ENCODE measurements around the gene ERBB4.
"Not testable (repeated sequence)": the region's sequence is repeated elsewhere in the genome, so short reads cannot be mapped to it uniquely, and the experiment has no call there.

ERBB4 gene

GRCh38 chr2:211766689-211767088 lies 771.9 kb downstream of the ERBB4 start:
- no peak for DNase-seq

GRCh38 chr2:211762479-211762878 lies 776.1 kb downstream of the ERBB4 start:
- no peak for DNase-seq

- no peak for DNase-seq
These were observed 778.5 kb downstream of the ERBB4 start for GRCh38 chr2:211760103-211760502.

- no peak for DNase-seq
These were observed 782.3 kb downstream of the ERBB4 start for GRCh38 chr2:211756266-211756665.

- DNase-seq = no peak
These were observed 783.4 kb downstream of the ERBB4 start for GRCh38 chr2:211755187-211755586.

- no peak for DNase-seq
These were observed 786.8 kb downstream of the ERBB4 start for GRCh38 chr2:211751848-211752247.

- DNase-seq = no peak
These were observed 790.3 kb downstream of the ERBB4 start for GRCh38 chr2:211748339-211748738.

- peak in 1 of 2 donors; percentile 7 for DNase-seq
These were observed 793.1 kb downstream of the ERBB4 start for GRCh38 chr2:211745295-211746097.

GRCh38 chr2:211744379-211744778 lies 794.2 kb downstream of the ERBB4 start:
- DNase-seq = no peak

GRCh38 chr2:211741966-211742365 lies 796.6 kb downstream of the ERBB4 start:
- DNase-seq = no peak

GRCh38 chr2:211737282-211737681 lies 801.3 kb downstream of the ERBB4 start:
- DNase-seq = no peak

GRCh38 chr2:211730215-211730614 lies 808.4 kb downstream of the ERBB4 start:
- DNase-seq = no peak

- no peak for DNase-seq
These were observed 809.2 kb downstream of the ERBB4 start for GRCh38 chr2:211729433-211729832.

GRCh38 chr2:211724933-211725332 lies 813.7 kb downstream of the ERBB4 start:
- no peak for DNase-seq

- no peak for DNase-seq
These were observed 815.2 kb downstream of the ERBB4 start for GRCh38 chr2:211723398-211723797.

GRCh38 chr2:211722928-211723327 lies 815.7 kb downstream of the ERBB4 start:
- DNase-seq = no peak

- DNase-seq = not testable (repeated sequence)
These were observed 816.7 kb downstream of the ERBB4 start for GRCh38 chr2:211721874-211722273.

- no peak for DNase-seq
These were observed 829.2 kb downstream of the ERBB4 start for GRCh38 chr2:211709389-211709788.

- no peak for DNase-seq
These were observed 845.9 kb downstream of the ERBB4 start for GRCh38 chr2:211692689-211693088.

GRCh38 chr2:211690736-211691135 lies 847.9 kb downstream of the ERBB4 start:
- DNase-seq = no peak

- DNase-seq = no peak
These were observed 850.4 kb downstream of the ERBB4 start for GRCh38 chr2:211688196-211688595.

- no peak for DNase-seq
These were observed 863.9 kb downstream of the ERBB4 start for GRCh38 chr2:211674715-211675114.

- no peak for DNase-seq
These were observed 865.3 kb downstream of the ERBB4 start for GRCh38 chr2:211673133-211673905.

- no peak for DNase-seq
These were observed 866.6 kb downstream of the ERBB4 start for GRCh38 chr2:211671977-211672376.

Data from CD4-positive, alpha-beta T cell treated with Interleukin-4 for 1 hour (primary cell).